Gastroesophageal sphincter (tissue), 4 donors: ENCODE results near the gene ANKUB1. TPM values are rescaled to one million over a fixed set of nuclear protein-coding genes. Genes with fewer than 3 reads are reported as not detected.
"Not testable (repeated sequence)": the region's sequence is repeated elsewhere in the genome, so short reads cannot be mapped to it uniquely, and the experiment has no call there.

Experiments
- ATAC-seq: fragments of 150-250 bp; one replicate; pipeline ENCODE4 v1.9.1; 2016; ENCODE audit warnings: mild to moderate bottlenecking, moderate library complexity
- H3K27ac ChIP-seq, 4 donors: fragments of 200-600 bp; sonication (generic) in 3 of 4; 1 replicate in 3 of 4; 2 replicates in 1 of 4; pipeline ENCODE4 v1.5.1; 2016 to 2019
- H3K27me3 ChIP-seq: fragments of 200-600 bp; sonication (generic); one replicate; pipeline ENCODE4 v1.5.1; 2019
- H3K36me3 ChIP-seq, 2 donors: fragments of 200-600 bp; sonication (generic); one replicate each; pipeline ENCODE4 v1.5.1; 2019; ENCODE audit warnings: control low read depth in 1 of 2
- H3K4me1 ChIP-seq, 3 donors: fragments of 200-600 bp; sonication (generic); 1 replicate in 2 of 3; 2 replicates in 1 of 3; pipeline ENCODE4 v1.5.1; 2016 to 2019; ENCODE audit warnings: control low read depth in 2 of 3
- H3K4me3 ChIP-seq, 2 donors: fragments of 200-600 bp; sonication (generic); one replicate each; pipeline ENCODE4 v1.5.1; 2019; ENCODE audit warnings: mild to moderate bottlenecking in 1 of 2, moderate library complexity in 1 of 2
- H3K9me3 ChIP-seq, 3 donors: fragments of 200-600 bp; sonication (generic); one replicate each; pipeline ENCODE4 v1.5.1; 2017 to 2019; ENCODE audit warnings: control low read depth in 2 of 3
- CTCF ChIP-seq, 4 experiments: fragments of 200-600 bp in 2 of 4; fragments of 450-650 bp in 2 of 4; sonication (generic) in 1 of 4; IDR thresholded peaks; one replicate each; pipeline ENCODE4 v1.5.1; 2017 to 2019; ENCODE audit warnings: antibody characterized with exemption in 4 of 4, mild to moderate bottlenecking in 2 of 4, moderate library complexity in 2 of 4
- EP300 ChIP-seq: sonication (generic); formaldehyde crosslinking; IDR thresholded peaks from one replicate; pipeline ENCODE4 v1.6.1; 2017; ENCODE audit warnings: antibody characterized with exemption, mild to moderate bottlenecking
- POLR2A ChIP-seq, 2 donors: fragments of 450-650 bp; IDR thresholded peaks; one replicate each; pipeline ENCODE4 v1.6.1; 2017; ENCODE audit warnings: antibody characterized with exemption in 2 of 2, mild to moderate bottlenecking in 2 of 2, moderate library complexity in 1 of 2
- POLR2AphosphoS5 ChIP-seq: sonication (generic); formaldehyde crosslinking; IDR thresholded peaks from one replicate; pipeline ENCODE4 v1.6.1; 2017; ENCODE audit warnings: antibody characterized with exemption
- WGBS, 2 donors: methylation state at CpG; one replicate each; pipeline ENCODE4 v1.1.5; 2018; ENCODE audit warnings: low coverage in 1 of 2; 5-methylcytosine and 5-hydroxymethylcytosine counted together
- total RNA-seq, 4 donors: library from RNA; depleted of rRNA; stranded (reverse); fragments of >200 nt; gene quantifications; one replicate each; pipeline ENCODE4 v1.1.0, GENCODE V29; 2016

Gene ANKUB1
- total RNA-seq, 4 donors from 2014 or later: not detected

GRCh38 chr3:149831321-149831720 is 39.0 kb upstream of the ANKUB1 start:
- H3K9me3 ChIP-seq: peaks cover 0 to 17% (median 0%) of the 10 kb centered on the region in 3 donors
- no peak overlapping the region for H3K27ac ChIP-seq
- no peaks in the 10 kb centered on the region for H3K36me3 ChIP-seq
- H3K27me3 ChIP-seq: no peaks in the 10 kb centered on the region
- H3K4me3 ChIP-seq: no peak overlapping the region
- 89 to 100% methylated on average over 1 to 4 of the region's 4 CpGs for WGBS, 2 donors
- no peak for ATAC-seq
- TF ChIP-seq POLR2A (IDR thresholded peaks at IDR 0.05) (no peak), POLR2AphosphoS5 (no peak), EP300 (no peak), CTCF (IDR thresholded peaks at IDR 0.05) (no peak)
- H3K4me1 ChIP-seq: peaks cover 0 to 26% (median 0%) of the 10 kb centered on the region in 3 donors

- Histone ChIP-seq H3K36me3 (no peaks in the 10 kb centered on the region), H3K27me3 (no peaks in the 10 kb centered on the region), H3K4me3 (no peak overlapping the region), H3K4me1 (peaks cover 3 to 30% (median 3%) of the 10 kb centered on the region in 3 donors), H3K9me3 (peaks cover 0 to 17% (median 0%) of the 10 kb centered on the region in 3 donors), H3K27ac (no peak overlapping the region)
- no peak for ATAC-seq
- TF ChIP-seq CTCF (IDR thresholded peaks at IDR 0.05): no peak
- TF ChIP-seq POLR2AphosphoS5: no peak
- TF ChIP-seq EP300: no peak
- TF ChIP-seq POLR2A (IDR thresholded peaks at IDR 0.05): no peak
- 100% methylated on average over 2 of the region's 2 CpGs; no CpG with 5 or more reads in 1 of the 2 donors for WGBS, 2 donors
Measured at GRCh38 chr3:149830902-149831301, 38.5 kb upstream of the ANKUB1 start.

DNA sequence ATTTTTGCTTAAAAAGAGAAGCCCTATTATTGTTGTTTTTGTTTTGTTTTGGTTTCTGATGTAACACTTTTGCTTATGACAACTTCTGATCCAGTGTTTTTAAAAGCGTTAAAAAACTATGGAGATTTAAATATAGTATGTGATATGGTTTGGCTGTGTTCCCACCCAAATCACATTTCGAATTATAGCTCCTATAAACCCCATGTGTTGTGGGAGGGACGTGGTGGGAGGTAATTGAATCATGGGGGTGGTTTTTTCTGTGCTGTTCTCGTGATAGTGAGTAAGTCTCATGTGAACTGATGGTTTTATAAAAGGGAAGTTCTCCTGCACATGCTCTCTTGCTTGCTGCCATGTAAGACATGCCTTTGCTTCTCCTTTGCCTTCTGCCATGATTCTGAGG is 37.3 kb upstream of the ANKUB1 start:
- H3K27ac ChIP-seq, H3K4me3 ChIP-seq, H3K36me3 ChIP-seq, ATAC-seq, H3K27me3 ChIP-seq: not testable (repeated sequence)
- WGBS, 2 donors: 87 to 96% methylated on average over 4 of the region's 4 CpGs
- Histone ChIP-seq H3K9me3 (peaks cover 0 to 17% (median 0%) of the 10 kb centered on the region in 3 donors), H3K4me1 (peaks cover 3 to 42% (median 3%) of the 10 kb centered on the region in 3 donors)

GRCh38 chr3:149828390-149828789 is 36.0 kb upstream of the ANKUB1 start:
- 67 to 100% methylated on average over 1 of the region's 1 CpG for WGBS, 2 donors
- H3K9me3 ChIP-seq: peaks cover 0 to 15% (median 0%) of the 10 kb centered on the region in 3 donors
- H3K27ac ChIP-seq: no peak overlapping the region
- H3K36me3 ChIP-seq: no peaks in the 10 kb centered on the region
- H3K4me1 ChIP-seq: peaks cover 3 to 42% (median 3%) of the 10 kb centered on the region in 3 donors
- no peaks in the 10 kb centered on the region for H3K27me3 ChIP-seq
- no peak for TF ChIP-seq POLR2AphosphoS5
- TF ChIP-seq POLR2A (IDR thresholded peaks at IDR 0.05): no peak
- no peak for TF ChIP-seq CTCF (IDR thresholded peaks at IDR 0.05)
- TF ChIP-seq EP300: no peak
- no peak overlapping the region for H3K4me3 ChIP-seq
- ATAC-seq: no peak

DNA sequence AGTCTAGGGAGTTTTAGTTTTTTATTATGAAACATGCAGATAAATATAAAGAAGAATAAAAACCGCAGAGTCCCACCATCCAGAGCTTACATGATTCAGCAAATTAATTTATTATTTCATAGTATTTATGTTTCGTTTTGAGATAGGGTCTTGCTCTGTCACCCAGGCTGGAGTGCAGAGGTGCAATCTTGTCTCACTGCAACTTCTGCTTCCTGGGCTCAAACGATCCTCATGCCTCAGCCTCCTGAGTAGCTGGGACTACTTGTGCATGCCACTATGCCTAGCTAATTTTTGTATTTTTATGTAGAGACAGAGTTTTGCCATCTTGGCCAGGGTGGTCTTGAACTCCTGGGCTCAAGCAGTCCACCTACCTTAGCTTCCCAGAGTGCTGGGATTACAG is 34.3 kb upstream of the ANKUB1 start:
- Histone ChIP-seq H3K27ac (no peak overlapping the region), H3K27me3 (no peaks in the 10 kb centered on the region), H3K4me3 (no peak overlapping the region), H3K36me3 (no peaks in the 10 kb centered on the region), H3K9me3 (peaks cover 0 to 8% (median 0%) of the 10 kb centered on the region in 3 donors), H3K4me1 (peaks cover 3 to 42% (median 3%) of the 10 kb centered on the region in 3 donors)
- WGBS, 2 donors: 78 to 79% methylated on average over 3 of the region's 3 CpGs
- no peak for ATAC-seq
- TF ChIP-seq CTCF (IDR thresholded peaks at IDR 0.05): no peak
- no peak for TF ChIP-seq POLR2A (IDR thresholded peaks at IDR 0.05)
- no peak for TF ChIP-seq EP300
- no peak for TF ChIP-seq POLR2AphosphoS5
